ENCODE measurements around the gene AGFG1. TPM values are rescaled to one million over a fixed set of nuclear protein-coding genes. Genes with fewer than 3 reads are reported as not detected.
"Not testable (repeated sequence)": the region's sequence is repeated elsewhere in the genome, so short reads cannot be mapped to it uniquely, and the experiment has no call there.

AGFG1 gene
- total RNA-seq, 1 experiment from 2014 or later: 72.5 TPM

- TF ChIP-seq, protein P1, sequence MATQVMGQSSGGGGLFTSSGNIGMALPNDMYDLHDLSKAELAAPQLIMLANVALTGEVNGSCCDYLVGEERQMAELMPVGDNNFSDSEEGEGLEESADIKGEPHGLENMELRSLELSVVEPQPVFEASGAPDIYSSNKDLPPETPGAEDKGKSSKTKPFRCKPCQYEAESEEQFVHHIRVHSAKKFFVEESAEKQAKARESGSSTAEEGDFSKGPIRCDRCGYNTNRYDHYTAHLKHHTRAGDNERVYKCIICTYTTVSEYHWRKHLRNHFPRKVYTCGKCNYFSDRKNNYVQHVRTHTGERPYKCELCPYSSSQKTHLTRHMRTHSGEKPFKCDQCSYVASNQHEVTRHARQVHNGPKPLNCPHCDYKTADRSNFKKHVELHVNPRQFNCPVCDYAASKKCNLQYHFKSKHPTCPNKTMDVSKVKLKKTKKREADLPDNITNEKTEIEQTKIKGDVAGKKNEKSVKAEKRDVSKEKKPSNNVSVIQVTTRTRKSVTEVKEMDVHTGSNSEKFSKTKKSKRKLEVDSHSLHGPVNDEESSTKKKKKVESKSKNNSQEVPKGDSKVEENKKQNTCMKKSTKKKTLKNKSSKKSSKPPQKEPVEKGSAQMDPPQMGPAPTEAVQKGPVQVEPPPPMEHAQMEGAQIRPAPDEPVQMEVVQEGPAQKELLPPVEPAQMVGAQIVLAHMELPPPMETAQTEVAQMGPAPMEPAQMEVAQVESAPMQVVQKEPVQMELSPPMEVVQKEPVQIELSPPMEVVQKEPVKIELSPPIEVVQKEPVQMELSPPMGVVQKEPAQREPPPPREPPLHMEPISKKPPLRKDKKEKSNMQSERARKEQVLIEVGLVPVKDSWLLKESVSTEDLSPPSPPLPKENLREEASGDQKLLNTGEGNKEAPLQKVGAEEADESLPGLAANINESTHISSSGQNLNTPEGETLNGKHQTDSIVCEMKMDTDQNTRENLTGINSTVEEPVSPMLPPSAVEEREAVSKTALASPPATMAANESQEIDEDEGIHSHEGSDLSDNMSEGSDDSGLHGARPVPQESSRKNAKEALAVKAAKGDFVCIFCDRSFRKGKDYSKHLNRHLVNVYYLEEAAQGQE (IDR thresholded peaks at IDR 0.05; ENCODE audit: low read depth): no peak
- TF ChIP-seq ZFX (IDR thresholded peaks at IDR 0.05) (no peak), SIN3A (IDR thresholded peaks at IDR 0.05; ENCODE audit: low read depth) (no peak), SP1 (IDR thresholded peaks at IDR 0.05; ENCODE audit: low read depth) (no peak), EZH2phosphoT487 (IDR thresholded peaks at IDR 0.05; ENCODE audit: borderline replicate concordance) (no peak)
- TF ChIP-seq, protein P2, sequence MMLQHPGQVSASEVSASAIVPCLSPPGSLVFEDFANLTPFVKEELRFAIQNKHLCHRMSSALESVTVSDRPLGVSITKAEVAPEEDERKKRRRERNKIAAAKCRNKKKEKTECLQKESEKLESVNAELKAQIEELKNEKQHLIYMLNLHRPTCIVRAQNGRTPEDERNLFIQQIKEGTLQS (IDR thresholded peaks at IDR 0.05): no peak
Observed at GRCh38 chr2:227597036-227597435, 125.1 kb downstream of the AGFG1 start (continued).

GRCh38 chr2:227597998-227598397, 126.0 kb downstream of the AGFG1 start:
- ChIA-PET POLR2A (no interaction called here), CTCF (interaction anchor here (0.9 to 1.6 kb wide), 2 partner anchors 118 to 168 kb away, joined by 3 read pairs; no protein-coding TSS in a partner anchor), RAD21 (ENCODE audit: low non-redundant PET in 1 of 2, low total read pairs in 2 of 2, uncharacterized antibody in 2 of 2, unreplicated experiment in 2 of 2) (no interaction called here)
- no peaks in the 10 kb centered on the region for H3K9me3 ChIP-seq (ENCODE audit: control insufficient read depth in 1 of 2, insufficient read depth in 1 of 2, low read depth in 1 of 2, low read length in 2 of 2)
- peak; percentile 79 for ATAC-seq
- H3K27ac ChIP-seq (ENCODE audit: low read depth, low read length): no peak overlapping the region
- no peaks in the 10 kb centered on the region for H3K36me3 ChIP-seq (ENCODE audit: control insufficient read depth in 1 of 2, insufficient read depth in 2 of 2, low read length in 2 of 2)
- intact Hi-C loops (cut with micrococcal nuclease): no loop called here
- no TSS peak for BruUV-seq (replicated peaks)
- no peak overlapping the region for H3K9ac ChIP-seq (ENCODE audit: low read length)
- H3K4me2 ChIP-seq (ENCODE audit: low read length): peak overlapping the region; percentile 72
- H3K27me3 ChIP-seq (ENCODE audit: insufficient read depth, low read length): no peaks in the 10 kb centered on the region
- H2AFZ ChIP-seq (ENCODE audit: low read depth, low read length, poor library complexity, severe bottlenecking): peak overlapping the region; percentile 71
- no peaks in the 10 kb centered on the region for H4K20me1 ChIP-seq (ENCODE audit: insufficient read depth)
- H3K9me2 ChIP-seq (ENCODE audit: insufficient read depth): no peaks in the 10 kb centered on the region
- H3K79me2 ChIP-seq (ENCODE audit: insufficient read depth, low read length): no peaks in the 10 kb centered on the region
- H3K4me1 ChIP-seq (ENCODE audit: control insufficient read depth in 1 of 2, insufficient read depth in 2 of 2, low read length in 2 of 2): peaks cover 8 to 13% of the 10 kb centered on the region in 2 experiments; a peak in 3 of 4 replicates
- TF ChIP-seq EZH2 (IDR thresholded peaks at IDR 0.05) (no peak), FOSL1 (IDR thresholded peaks at IDR 0.05; ENCODE audit: low read depth) (peak; percentile 60), JUND (IDR thresholded peaks at IDR 0.05) (peak; percentile 50)
- H3K4me3 ChIP-seq (replicated peaks in 1 of 2; ENCODE audit: low read depth in 1 of 2, low read length in 2 of 2): peak overlapping the region in 1 of 2 experiments; percentile 23; a peak in 1 of 4 replicates
- peak; percentile 12 for DNase-seq (ENCODE audit: low read depth, low spot score)

- H3K27ac ChIP-seq (ENCODE audit: low read depth, low read length); RAD21 ChIA-PET (ENCODE audit: low non-redundant PET in 1 of 2, low total read pairs in 2 of 2, uncharacterized antibody in 2 of 2, unreplicated experiment in 2 of 2): not testable (repeated sequence)
- H2AFZ ChIP-seq (ENCODE audit: low read depth, low read length, poor library complexity, severe bottlenecking): peak within 1 kb of the TSS; percentile 71
Observed at GRCh38 chr2:227598835-227599503, 127.0 kb downstream of the AGFG1 start, which contains the start of gene SCYGR2. Gene SCYGR2, plus strand, starts transcription at chr2:227598893. Its CDS starts 0 bp downstream, at chr2:227598893.

More at GRCh38 chr2:227598835-227599503, 127.0 kb downstream of the AGFG1 start, which contains the start of gene SCYGR2:
- DNase-seq (ENCODE audit: low read depth, low spot score); ATAC-seq; H3K9ac ChIP-seq (ENCODE audit: low read length); POLR2A ChIA-PET; H3K27me3 ChIP-seq (ENCODE audit: insufficient read depth, low read length); H3K9me2 ChIP-seq (ENCODE audit: insufficient read depth); H4K20me1 ChIP-seq (ENCODE audit: insufficient read depth); intact Hi-C loops (cut with micrococcal nuclease); H3K9me3 ChIP-seq (ENCODE audit: control insufficient read depth in 1 of 2, insufficient read depth in 1 of 2, low read depth in 1 of 2, low read length in 2 of 2); H3K79me2 ChIP-seq (ENCODE audit: insufficient read depth, low read length); BruUV-seq (replicated peaks); CTCF ChIA-PET; H3K36me3 ChIP-seq (ENCODE audit: control insufficient read depth in 1 of 2, insufficient read depth in 2 of 2, low read length in 2 of 2): not testable (repeated sequence)
- peaks cover 8 to 13% of the 10 kb centered on the region in 2 experiments; a peak in 3 of 4 replicates for H3K4me1 ChIP-seq (ENCODE audit: control insufficient read depth in 1 of 2, insufficient read depth in 2 of 2, low read length in 2 of 2)
- peak within 1 kb of the TSS; percentile 72 for H3K4me2 ChIP-seq (ENCODE audit: low read length)
- peak within 1 kb of the TSS in 1 of 2 experiments; percentile 23; a peak in 1 of 4 replicates for H3K4me3 ChIP-seq (replicated peaks in 1 of 2; ENCODE audit: low read depth in 1 of 2, low read length in 2 of 2)

All from HCT116 (cell line).